SK-N-SH (cell line): ENCODE data around the gene C14orf119. TPM values are rescaled to one million over a fixed set of nuclear protein-coding genes. Genes with fewer than 3 reads are reported as not detected.
A peak's percentile ranks its signal among the peaks of the same experiment; 100 is the strongest.

Experiments
- CTCF ChIA-PET: fragments of 300-600, 350-600 bp; formaldehyde crosslinking; extraction: SDS; loops from one replicate; lab custom pipeline; 2021; lab: Yijun Ruan, JAX
- POLR2A ChIA-PET: fragments of 350-600 bp; sonication (Branson Sonifier 250); formaldehyde crosslinking; extraction: SDS; loops from one replicate; lab custom pipeline; 2020; ENCODE audit warnings: antibody characterized with exemption, inconsistent platforms; lab: Yijun Ruan, JAX
- DNase-seq: peaks from one replicate; pipeline ENCODE4 v3.0.0; 2012
- H2AFZ ChIP-seq: fragments of 200-600 bp; sonication (generic); 2 replicates; pipeline ENCODE4 v1.8.1; 2016; ENCODE audit warnings: antibody characterized with exemption, mild to moderate bottlenecking, low read depth
- H3F3A ChIP-seq: fragments of 200-600 bp; sonication (generic); replicated peaks from 2 replicates; pipeline ENCODE3; 2016; ENCODE audit warnings: antibody characterized with exemption, mild to moderate bottlenecking; ENCODE audit not compliant: insufficient read depth
- H3K27ac ChIP-seq, 2 experiments: fragments of 200-500 bp in 1 of 2; fragments of 200-600 bp in 1 of 2; sonication (Bioruptor generic) in 1 of 2; sonication (generic), shearing (Covaris generic) in 1 of 2; 2 replicates each; pipeline versions ENCODE4 v1.5.1 to v1.6.1; 2014 to 2016; ENCODE audit warnings: low read depth in 2 of 2, inconsistent platforms in 1 of 2, low read length in 1 of 2, mild to moderate bottlenecking in 1 of 2, mixed read lengths in 1 of 2
- H3K27me3 ChIP-seq: fragments of 200-600 bp; sonication (generic), shearing (Covaris generic); 2 replicates; pipeline ENCODE4 v1.6.1; 2016; ENCODE audit warnings: mixed run types; ENCODE audit not compliant: insufficient read depth
- H3K36me3 ChIP-seq, 2 experiments: fragments of 200-500 bp in 1 of 2; fragments of 200-600 bp in 1 of 2; sonication (Bioruptor generic) in 1 of 2; sonication (generic) in 1 of 2; replicated peaks in 1 of 2; 2 replicates each; pipeline versions ENCODE3 to v1.5.1; 2014 to 2016; ENCODE audit warnings: low read length in 1 of 2, mild to moderate bottlenecking in 1 of 2; ENCODE audit not compliant: insufficient read depth in 2 of 2, control insufficient read depth in 1 of 2
- H3K4me1 ChIP-seq, 2 experiments: fragments of 200-500 bp in 1 of 2; fragments of 200-600 bp in 1 of 2; sonication (Bioruptor generic) in 1 of 2; sonication (generic), shearing (Covaris generic) in 1 of 2; 2 replicates each; pipeline versions ENCODE4 v1.5.1 to v1.6.1; 2014 to 2016; ENCODE audit warnings: low read depth in 1 of 2, low read length in 1 of 2, mixed run types in 1 of 2; ENCODE audit not compliant: insufficient read depth in 2 of 2, control insufficient read depth in 1 of 2
- H3K4me2 ChIP-seq: fragments of 200-600 bp; sonication (generic), shearing (Covaris generic); 2 replicates; pipeline ENCODE4 v1.6.1; 2017; ENCODE audit warnings: mixed run types
- H3K4me3 ChIP-seq, 2 experiments: fragments of 200-500 bp in 1 of 2; fragments of 200-600 bp in 1 of 2; sonication (Bioruptor generic) in 1 of 2; sonication (generic), shearing (Covaris generic) in 1 of 2; 2 replicates each; pipeline versions ENCODE4 v1.5.1 to v1.8.1; 2014 to 2016; ENCODE audit warnings: low read depth in 2 of 2, inconsistent platforms in 1 of 2, low read length in 1 of 2, mild to moderate bottlenecking in 1 of 2, mixed read lengths in 1 of 2, moderate library complexity in 1 of 2
- H3K79me2 ChIP-seq: fragments of 200-600 bp; sonication (generic); 2 replicates; pipeline ENCODE4 v1.8.1; 2017; ENCODE audit warnings: mild to moderate bottlenecking; ENCODE audit not compliant: insufficient read depth
- H3K9ac ChIP-seq: fragments of 200-600 bp; sonication (generic); 2 replicates; pipeline ENCODE4 v1.6.1; 2017; ENCODE audit warnings: mixed run types
- H3K9me2 ChIP-seq: fragments of 200-600 bp; sonication (generic); 2 replicates; pipeline ENCODE4 v1.6.1; 2017; ENCODE audit warnings: mixed run types
- H3K9me3 ChIP-seq: fragments of 200-600 bp; sonication (generic); 2 replicates; pipeline ENCODE4 v1.6.1; 2017; ENCODE audit warnings: mixed run types, mild to moderate bottlenecking, moderate library complexity
- H4K20me1 ChIP-seq: fragments of 200-600 bp; sonication (generic); 2 replicates; pipeline ENCODE4 v1.6.1; 2017; ENCODE audit warnings: mild to moderate bottlenecking, mixed run types; ENCODE audit not compliant: insufficient read depth
- CHD2 ChIP-seq: fragments of 150-350 bp; IDR thresholded peaks from 2 replicates; pipeline ENCODE4 v1.6.1; 2018; ENCODE audit warnings: low read length; ENCODE audit not compliant: partially characterized antibody
- EP300 ChIP-seq, 2 experiments: IDR thresholded peaks; 2 replicates each; pipeline versions ENCODE4 v1.4.0 to v1.6.1; 2012; ENCODE audit warnings: borderline replicate concordance in 1 of 2, low read depth in 1 of 2, low read length in 1 of 2
- FOXM1 ChIP-seq: IDR thresholded peaks from 2 replicates; pipeline ENCODE4 v1.4.0; 2012; ENCODE audit warnings: low read depth, mild to moderate bottlenecking
- GATA2 ChIP-seq: sonication (generic); formaldehyde crosslinking; IDR thresholded peaks from 2 replicates; pipeline ENCODE4 v1.5.0; 2020; ENCODE audit warnings: mild to moderate bottlenecking, missing genetic modification reagents
- MEF2A ChIP-seq: IDR thresholded peaks from 2 replicates; pipeline ENCODE4 v1.4.0; 2012; ENCODE audit warnings: low read depth, borderline replicate concordance
- POLR2AphosphoS5 ChIP-seq: IDR thresholded peaks from 2 replicates; pipeline ENCODE4 v1.6.1; 2012; ENCODE audit warnings: low read depth, low read length
- WGBS: methylation state at CpG from one replicate; pipeline ENCODE4 v1.1.6; 2017; ENCODE audit warnings: low lambda C conversion rate; 5-methylcytosine and 5-hydroxymethylcytosine counted together
- polyA plus RNA-seq, 3 experiments: library from polyadenylated mRNA; depleted of rRNA; stranded (reverse); fragments of >200 nt; gene quantifications; 2 replicates each; pipeline ENCODE4 v1.2.3, GENCODE V29; 2012
- TF ChIP-seq, protein P1 (sequence below): IDR thresholded peaks from 2 replicates; pipeline ENCODE4 v1.4.0; 2012; ENCODE audit warnings: low read depth, borderline replicate concordance
- TF ChIP-seq, protein P2 (sequence below): fragments of 200-600 bp; sonication (generic); IDR thresholded peaks from 2 replicates; pipeline ENCODE4 v1.6.1; 2017; ENCODE audit warnings: antibody characterized with exemption, mild to moderate bottlenecking, moderate library complexity

The C14orf119 gene
- polyA plus RNA-seq, 1 of the 3 experiments (the other 2 are of a cell fraction), result 55.2 TPM

DNA sequence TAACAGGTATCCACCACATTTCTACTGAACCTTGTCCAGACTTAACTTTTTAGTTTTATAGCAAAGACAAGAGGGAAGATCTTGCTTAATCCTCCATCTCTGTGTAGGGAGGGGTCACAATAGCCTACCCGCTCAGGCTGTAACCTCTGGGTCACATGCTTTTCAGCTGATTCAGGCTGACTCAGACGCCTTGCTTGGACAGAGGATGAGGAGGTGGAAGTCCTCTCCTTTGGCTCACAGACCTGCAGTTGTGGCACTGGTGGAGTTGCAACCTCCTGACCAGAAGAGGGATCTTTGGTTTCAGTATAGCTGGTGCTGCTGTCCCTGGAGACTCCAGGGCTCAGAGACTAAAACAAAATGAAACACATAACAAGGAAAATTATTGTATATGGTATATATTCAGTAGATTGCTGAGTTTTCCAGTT, 16.6 kb upstream of the C14orf119 start (continued):
- TF ChIP-seq, protein P1, sequence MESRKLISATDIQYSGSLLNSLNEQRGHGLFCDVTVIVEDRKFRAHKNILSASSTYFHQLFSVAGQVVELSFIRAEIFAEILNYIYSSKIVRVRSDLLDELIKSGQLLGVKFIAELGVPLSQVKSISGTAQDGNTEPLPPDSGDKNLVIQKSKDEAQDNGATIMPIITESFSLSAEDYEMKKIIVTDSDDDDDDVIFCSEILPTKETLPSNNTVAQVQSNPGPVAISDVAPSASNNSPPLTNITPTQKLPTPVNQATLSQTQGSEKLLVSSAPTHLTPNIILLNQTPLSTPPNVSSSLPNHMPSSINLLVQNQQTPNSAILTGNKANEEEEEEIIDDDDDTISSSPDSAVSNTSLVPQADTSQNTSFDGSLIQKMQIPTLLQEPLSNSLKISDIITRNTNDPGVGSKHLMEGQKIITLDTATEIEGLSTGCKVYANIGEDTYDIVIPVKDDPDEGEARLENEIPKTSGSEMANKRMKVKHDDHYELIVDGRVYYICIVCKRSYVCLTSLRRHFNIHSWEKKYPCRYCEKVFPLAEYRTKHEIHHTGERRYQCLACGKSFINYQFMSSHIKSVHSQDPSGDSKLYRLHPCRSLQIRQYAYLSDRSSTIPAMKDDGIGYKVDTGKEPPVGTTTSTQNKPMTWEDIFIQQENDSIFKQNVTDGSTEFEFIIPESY, result no peak

DNA sequence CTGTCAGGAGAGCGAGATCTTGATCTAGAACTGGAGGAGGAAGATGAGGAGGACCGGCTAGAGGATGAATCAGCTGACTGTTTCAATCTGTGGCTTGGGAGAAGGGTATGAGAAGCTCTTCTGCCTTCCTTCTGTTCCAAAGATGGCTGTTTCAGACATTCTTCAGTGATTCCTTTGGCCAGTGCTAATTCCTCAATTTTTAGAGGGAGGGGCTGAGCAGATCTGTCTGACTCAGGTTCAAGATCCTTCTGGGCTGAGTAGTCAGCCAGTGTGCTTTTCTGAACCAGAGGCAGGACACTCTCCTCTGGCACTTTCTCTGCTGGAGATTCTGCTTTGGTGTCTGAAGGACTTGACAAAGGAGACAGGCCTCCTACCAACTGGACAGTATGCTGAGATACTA, 15.6 kb upstream of the C14orf119 start:
- no peaks in the 10 kb centered on the region for H3K9me3 ChIP-seq
- peak overlapping the region in 1 of 2 experiments; percentile 75; a peak in 1 of 4 replicates for H3K27ac ChIP-seq
- H3K36me3 ChIP-seq, result peaks cover 73 to 87% of the 10 kb centered on the region in 2 experiments
- POLR2A ChIA-PET, result no interaction called here
- 0 out of 2 replicates have a peak overlapping the region, but pooled peaks have one; percentile 42 for H3K4me2 ChIP-seq
- no peak overlapping the region for H3K9ac ChIP-seq
- H4K20me1 ChIP-seq, result no peaks in the 10 kb centered on the region
- WGBS, result 88% methylated on average over 2 of the region's 2 CpGs
- H3K27me3 ChIP-seq, result no peaks in the 10 kb centered on the region
- H2AFZ ChIP-seq, result no peak overlapping the region
- H3K4me3 ChIP-seq, result no peak overlapping the region
- DNase-seq, result no peak
- H3K9me2 ChIP-seq, result no peaks in the 10 kb centered on the region
- CTCF ChIA-PET, result interaction anchor here (2.5 to 5.8 kb wide), 3 partner anchors 8 to 19 kb away, joined by 10 to 68 read pairs (median 41); partner anchors contain the start of gene CDH24
- TF ChIP-seq GATA2 (CRISPR knock-in tag), result no peak
- H3K4me1 ChIP-seq, result peaks cover 0 to 22% of the 10 kb centered on the region in 2 experiments; a peak in 2 of 4 replicates
- peaks cover 45% of the 10 kb centered on the region for H3F3A ChIP-seq
- peaks cover 55% of the 10 kb centered on the region for H3K79me2 ChIP-seq

DNA sequence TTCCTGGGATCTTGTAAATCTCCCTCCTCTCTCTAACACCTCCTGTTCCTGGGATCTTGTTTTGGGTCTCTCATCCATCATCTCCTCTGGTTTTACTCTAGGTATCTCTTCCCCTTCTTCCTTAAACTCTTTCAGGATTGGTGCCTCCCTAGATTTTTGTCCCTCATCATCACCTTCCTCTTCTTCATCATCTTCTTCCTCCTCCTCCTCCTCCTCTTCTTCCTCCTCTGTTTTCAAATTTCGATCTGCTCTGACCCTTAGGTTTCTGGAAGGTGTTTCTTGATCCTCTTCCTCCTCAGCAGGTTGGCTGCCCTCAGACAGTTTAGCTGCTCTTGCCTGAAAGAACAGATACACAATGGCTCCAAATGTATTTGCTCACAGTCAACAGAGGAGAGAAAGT, 14.8 kb upstream of the C14orf119 start:
- DNase-seq, result no peak
- Histone ChIP-seq H3K4me3 (no peak overlapping the region), H3K36me3 (peaks cover 71 to 86% of the 10 kb centered on the region in 2 experiments), H3K9me2 (no peaks in the 10 kb centered on the region), H3K27me3 (no peaks in the 10 kb centered on the region), H2AFZ (no peak overlapping the region), H3K9ac (no peak overlapping the region), H3K4me1 (peaks cover 0 to 22% of the 10 kb centered on the region in 2 experiments; a peak in 2 of 4 replicates), H3K79me2 (peaks cover 55% of the 10 kb centered on the region), H3F3A (peaks cover 41% of the 10 kb centered on the region), H4K20me1 (no peaks in the 10 kb centered on the region), H3K27ac (peak overlapping the region in 1 of 2 experiments; percentile 75; a peak in 2 of 4 replicates), H3K4me2 (no peak overlapping the region), H3K9me3 (no peaks in the 10 kb centered on the region)
- POLR2A ChIA-PET, result no interaction called here
- WGBS, result 64% methylated on average over 1 of the region's 1 CpG
- TF ChIP-seq CHD2 (no peak), EP300 (IDR thresholded peaks at IDR 0.05; ENCODE audit: borderline replicate concordance in 1 of 2, low read depth in 1 of 2, low read length in 1 of 2) (no peak), POLR2AphosphoS5 (no peak), GATA2 (CRISPR knock-in tag) (no peak), FOXM1 (no peak), MEF2A (no peak)
- TF ChIP-seq, protein P1, result no peak
- TF ChIP-seq, protein P2, sequence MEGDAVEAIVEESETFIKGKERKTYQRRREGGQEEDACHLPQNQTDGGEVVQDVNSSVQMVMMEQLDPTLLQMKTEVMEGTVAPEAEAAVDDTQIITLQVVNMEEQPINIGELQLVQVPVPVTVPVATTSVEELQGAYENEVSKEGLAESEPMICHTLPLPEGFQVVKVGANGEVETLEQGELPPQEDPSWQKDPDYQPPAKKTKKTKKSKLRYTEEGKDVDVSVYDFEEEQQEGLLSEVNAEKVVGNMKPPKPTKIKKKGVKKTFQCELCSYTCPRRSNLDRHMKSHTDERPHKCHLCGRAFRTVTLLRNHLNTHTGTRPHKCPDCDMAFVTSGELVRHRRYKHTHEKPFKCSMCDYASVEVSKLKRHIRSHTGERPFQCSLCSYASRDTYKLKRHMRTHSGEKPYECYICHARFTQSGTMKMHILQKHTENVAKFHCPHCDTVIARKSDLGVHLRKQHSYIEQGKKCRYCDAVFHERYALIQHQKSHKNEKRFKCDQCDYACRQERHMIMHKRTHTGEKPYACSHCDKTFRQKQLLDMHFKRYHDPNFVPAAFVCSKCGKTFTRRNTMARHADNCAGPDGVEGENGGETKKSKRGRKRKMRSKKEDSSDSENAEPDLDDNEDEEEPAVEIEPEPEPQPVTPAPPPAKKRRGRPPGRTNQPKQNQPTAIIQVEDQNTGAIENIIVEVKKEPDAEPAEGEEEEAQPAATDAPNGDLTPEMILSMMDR, result no peak
- CTCF ChIA-PET, result interaction anchor here (1.1 to 5.8 kb wide), 3 partner anchors 9 to 106 kb away, joined by 3 to 68 read pairs (median 10); no protein-coding TSS in a partner anchor
